ENCODE measurements around the gene NHLRC4.

NHLRC4 gene

GRCh38 chr16:590188-590814, 23.5 kb downstream of the NHLRC4 start:
- TF ChIP-seq CTCF (IDR thresholded peaks at IDR 0.05) (peak; percentile 23; the same call in 1 of the 2 replicates), ZFX (IDR thresholded peaks at IDR 0.05; ENCODE audit: borderline replicate concordance) (no peak)
- peak overlapping the region; percentile 99 for H3K27ac ChIP-seq

GRCh38 chr16:590815-591200, 24.0 kb downstream of the NHLRC4 start:
- H3K27ac ChIP-seq = peak overlapping the region; percentile 99
- no peak for TF ChIP-seq ZFX (IDR thresholded peaks at IDR 0.05; ENCODE audit: borderline replicate concordance)
- TF ChIP-seq CTCF (IDR thresholded peaks at IDR 0.05) = no peak

GRCh38 chr16:591231-591630, 24.4 kb downstream of the NHLRC4 start:
- TF ChIP-seq CTCF (IDR thresholded peaks at IDR 0.05) = no peak
- no peak for TF ChIP-seq ZFX (IDR thresholded peaks at IDR 0.05; ENCODE audit: borderline replicate concordance)

GRCh38 chr16:591892-592517, 25.2 kb downstream of the NHLRC4 start:
- peak overlapping the region; percentile 99 for H3K27ac ChIP-seq
- TF ChIP-seq CTCF (IDR thresholded peaks at IDR 0.05) = no peak
- TF ChIP-seq ZFX (IDR thresholded peaks at IDR 0.05; ENCODE audit: borderline replicate concordance) = no peak

More at GRCh38 chr16:591231-591630, 24.4 kb downstream of the NHLRC4 start:
- H3K27ac ChIP-seq = peak overlapping the region; percentile 99

- peak overlapping the region; percentile 99 for H3K27ac ChIP-seq
Measured at GRCh38 chr16:592518-593306, 25.9 kb downstream of the NHLRC4 start.

GRCh38 chr16:593406-593805, 26.6 kb downstream of the NHLRC4 start:
- peak overlapping the region; percentile 99 for H3K27ac ChIP-seq
- TF ChIP-seq ZFX (IDR thresholded peaks at IDR 0.05; ENCODE audit: borderline replicate concordance) (no peak), CTCF (IDR thresholded peaks at IDR 0.05) (no peak)

More at GRCh38 chr16:592518-593306, 25.9 kb downstream of the NHLRC4 start:
- TF ChIP-seq ZFX (IDR thresholded peaks at IDR 0.05; ENCODE audit: borderline replicate concordance) (no peak), CTCF (IDR thresholded peaks at IDR 0.05) (no peak)

All from 22Rv1 (cell line).